Measurements from ENCODE around the gene C11orf52.

- TF ChIP-seq CTCF (IDR thresholded peaks at IDR 0.05) (no peak), POLR2A (IDR thresholded peaks at IDR 0.05) (no peak), EP300 (IDR thresholded peaks at IDR 0.05) (no peak)
Observed at GRCh38 chr11:111923951-111924350, 5.2 kb downstream of the C11orf52 start.

Data from suprapubic skin (tissue), 3 donors.